Upper lobe of right lung (tissue), 1 donor: ENCODE results near the gene ADM2. TPM values are rescaled to one million over a fixed set of nuclear protein-coding genes. Genes with fewer than 3 reads are reported as not detected.

Experiments
- ATAC-seq: fragments of 200-7000 bp; cut with Tn5 transposase; one replicate; pipeline ENCODE4 v1.9.1; 2020; ENCODE audit warnings: mild to moderate bottlenecking, moderate library complexity
- DNase-seq: peaks from one replicate; pipeline ENCODE4 v3.0.0-alpha.2; 2020
- H3K27ac ChIP-seq: fragments of 200-600 bp; one replicate; pipeline ENCODE4 v1.8.0; 2022
- H3K27me3 ChIP-seq: fragments of 200-600 bp; one replicate; pipeline ENCODE4 v1.8.0; 2022; ENCODE audit warnings: mild to moderate bottlenecking
- H3K36me3 ChIP-seq: fragments of 200-600 bp; one replicate; pipeline ENCODE4 v1.8.0; 2022
- H3K4me1 ChIP-seq: fragments of 200-600 bp; one replicate; pipeline ENCODE4 v1.8.0; 2022
- H3K4me3 ChIP-seq: fragments of 200-600 bp; one replicate; pipeline ENCODE4 v1.8.0; 2022; ENCODE audit warnings: mild to moderate bottlenecking
- H3K9me3 ChIP-seq: fragments of 200-600 bp; one replicate; pipeline ENCODE4 v1.8.0; 2022
- intact Hi-C: fragments of 100-400 bp; cut with DNase I; formaldehyde crosslinking; loops from one replicate; pipeline ENCODE4 v1.11.0; 2022
- total RNA-seq: library from RNA; stranded (reverse); fragmentation: NEBNext Ultra II Directional; extraction: Animal tissue kit (Norgen Biotek cat#: 25700); gene quantifications from one replicate; pipeline ENCODE4 v1.2.1, GENCODE V29; 2021
- TF ChIP-seq, protein P1 (sequence below): fragments of 200-600 bp; IDR thresholded peaks from one replicate; pipeline ENCODE4 v1.8.0; 2022; ENCODE audit warnings: antibody characterized with exemption
- donor health status: DM: no; HTN: yes; CAD: no; lungs with severe emphysema.

ADM2 gene
- total RNA-seq, 1 donor from 2014 or later = 2.6 TPM

- no peak overlapping the region for H3K4me3 ChIP-seq
- peak; percentile 0 for ATAC-seq
- TF ChIP-seq, protein P1, sequence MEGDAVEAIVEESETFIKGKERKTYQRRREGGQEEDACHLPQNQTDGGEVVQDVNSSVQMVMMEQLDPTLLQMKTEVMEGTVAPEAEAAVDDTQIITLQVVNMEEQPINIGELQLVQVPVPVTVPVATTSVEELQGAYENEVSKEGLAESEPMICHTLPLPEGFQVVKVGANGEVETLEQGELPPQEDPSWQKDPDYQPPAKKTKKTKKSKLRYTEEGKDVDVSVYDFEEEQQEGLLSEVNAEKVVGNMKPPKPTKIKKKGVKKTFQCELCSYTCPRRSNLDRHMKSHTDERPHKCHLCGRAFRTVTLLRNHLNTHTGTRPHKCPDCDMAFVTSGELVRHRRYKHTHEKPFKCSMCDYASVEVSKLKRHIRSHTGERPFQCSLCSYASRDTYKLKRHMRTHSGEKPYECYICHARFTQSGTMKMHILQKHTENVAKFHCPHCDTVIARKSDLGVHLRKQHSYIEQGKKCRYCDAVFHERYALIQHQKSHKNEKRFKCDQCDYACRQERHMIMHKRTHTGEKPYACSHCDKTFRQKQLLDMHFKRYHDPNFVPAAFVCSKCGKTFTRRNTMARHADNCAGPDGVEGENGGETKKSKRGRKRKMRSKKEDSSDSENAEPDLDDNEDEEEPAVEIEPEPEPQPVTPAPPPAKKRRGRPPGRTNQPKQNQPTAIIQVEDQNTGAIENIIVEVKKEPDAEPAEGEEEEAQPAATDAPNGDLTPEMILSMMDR = no peak
- peak overlapping the region; percentile 60 for H3K27ac ChIP-seq
- no peak for DNase-seq
- peaks cover 74% of the 10 kb centered on the region for H3K36me3 ChIP-seq
- intact Hi-C loops = no loop called here
- no peaks in the 10 kb centered on the region for H3K9me3 ChIP-seq
- H3K27me3 ChIP-seq = no peaks in the 10 kb centered on the region
- peaks cover 18% of the 10 kb centered on the region for H3K4me1 ChIP-seq
Measured at GRCh38 chr22:50443801-50444625, 37.3 kb upstream of the ADM2 start.

GRCh38 chr22:50444663-50445062 is 36.7 kb upstream of the ADM2 start:
- DNase-seq (no peak), ATAC-seq (peak; percentile 52)
- intact Hi-C loops = no loop called here
- Histone ChIP-seq H3K4me1 (peaks cover 18% of the 10 kb centered on the region), H3K27ac (peak overlapping the region; percentile 60), H3K9me3 (no peaks in the 10 kb centered on the region), H3K36me3 (peaks cover 70% of the 10 kb centered on the region), H3K4me3 (no peak overlapping the region), H3K27me3 (no peaks in the 10 kb centered on the region)
- TF ChIP-seq, protein P1 = no peak

DNA sequence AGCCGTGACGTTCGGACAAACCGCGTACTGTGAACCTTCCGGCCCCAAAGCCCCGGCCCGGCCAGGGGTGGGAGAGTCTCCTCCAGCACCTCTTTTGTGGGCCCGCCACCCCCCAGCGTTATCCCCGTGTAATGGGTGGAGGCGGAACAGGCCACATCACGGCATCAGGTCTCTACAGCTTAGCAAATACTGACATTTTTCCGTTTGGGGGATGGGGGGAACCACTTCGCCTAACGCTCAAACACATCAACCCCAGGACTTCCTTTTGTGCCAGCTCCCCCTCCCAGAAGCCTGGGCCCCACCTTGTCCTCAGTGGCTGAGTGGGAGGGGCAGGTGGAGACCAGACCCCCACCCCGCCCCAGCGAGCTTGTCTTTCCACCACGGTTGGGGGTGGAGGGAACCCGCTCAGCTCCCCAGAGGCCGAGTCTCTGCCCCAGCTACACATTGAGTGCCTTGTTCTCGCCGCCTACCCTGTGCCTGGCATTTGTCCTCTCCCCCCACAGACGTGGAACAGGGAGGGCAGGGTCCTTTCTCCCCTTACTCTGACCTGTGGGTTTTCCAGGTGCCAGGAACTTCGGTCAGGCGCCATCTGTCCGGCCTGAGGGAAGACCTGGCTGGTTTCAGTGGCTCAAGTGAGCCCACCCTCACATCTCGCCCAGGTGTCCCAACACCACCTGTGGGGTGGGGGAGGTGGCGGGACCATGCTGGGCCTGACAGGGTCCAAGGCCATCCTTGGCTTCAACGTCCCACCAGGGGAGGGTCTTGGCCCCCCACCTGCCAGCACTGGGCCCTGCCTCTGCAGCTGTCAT is 36.1 kb upstream of the ADM2 start:
- Histone ChIP-seq H3K9me3 (no peaks in the 10 kb centered on the region), H3K36me3 (peaks cover 69% of the 10 kb centered on the region), H3K27ac (peak overlapping the region; percentile 60), H3K4me1 (peaks cover 18% of the 10 kb centered on the region), H3K27me3 (no peaks in the 10 kb centered on the region), H3K4me3 (no peak overlapping the region)
- DNase-seq = no peak
- peak; percentile 54 for ATAC-seq
- intact Hi-C loops = no loop called here
- TF ChIP-seq, protein P1 = no peak

- Histone ChIP-seq H3K4me1 (peaks cover 18% of the 10 kb centered on the region), H3K27me3 (no peaks in the 10 kb centered on the region), H3K27ac (peak overlapping the region; percentile 60), H3K9me3 (no peaks in the 10 kb centered on the region), H3K4me3 (no peak overlapping the region), H3K36me3 (peaks cover 69% of the 10 kb centered on the region)
- TF ChIP-seq, protein P1 = no peak
- no peak for ATAC-seq
- no peak for DNase-seq
- intact Hi-C loops = no loop called here
Measured at GRCh38 chr22:50445880-50446707, 35.2 kb upstream of the ADM2 start.

DNA sequence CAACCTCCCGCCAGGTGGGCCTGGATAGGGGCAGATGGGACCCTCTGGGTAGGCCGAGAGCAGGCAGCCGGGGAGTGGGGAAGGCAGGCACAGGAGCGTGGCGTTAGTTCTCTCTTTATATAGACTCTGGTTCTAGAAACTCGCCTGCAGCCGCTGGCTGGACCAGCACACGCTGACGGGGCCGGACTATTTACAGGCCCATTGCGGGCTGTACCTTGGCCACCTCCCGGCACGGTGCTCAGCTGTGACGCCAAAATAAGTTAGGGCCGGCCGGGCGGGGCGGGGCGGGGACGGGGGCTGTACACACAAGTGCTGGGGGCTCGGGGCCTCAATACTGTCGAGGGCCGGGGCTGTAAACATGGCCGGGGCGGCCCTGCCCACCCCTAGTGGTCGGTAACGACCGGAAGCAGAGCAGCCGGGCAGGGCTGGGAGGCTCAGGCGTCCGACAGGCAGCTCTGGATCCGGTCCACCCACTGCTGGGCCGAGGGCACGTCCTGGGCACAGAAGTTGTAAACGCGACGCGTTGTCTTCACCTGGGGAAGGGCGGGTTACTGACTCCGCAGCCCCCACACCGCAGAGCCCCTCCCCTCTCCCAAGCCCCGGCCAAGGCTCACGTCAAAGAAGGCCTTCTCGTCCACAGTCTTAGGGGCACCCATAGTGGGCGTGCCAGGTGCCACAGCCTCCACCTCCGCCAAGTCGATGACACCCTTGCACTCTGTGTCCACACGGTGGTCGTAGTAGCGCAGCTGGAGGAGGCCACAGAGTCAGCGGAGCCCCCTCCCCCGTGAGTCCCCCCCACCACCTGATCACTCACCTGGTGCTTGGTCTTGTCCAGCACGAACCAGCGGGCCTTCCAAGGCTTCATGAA is 34.4 kb upstream of the ADM2 start:
- no peak overlapping the region for H3K27ac ChIP-seq
- H3K9me3 ChIP-seq = no peaks in the 10 kb centered on the region
- DNase-seq (no peak), ATAC-seq (no peak)
- H3K4me3 ChIP-seq = no peak overlapping the region
- TF ChIP-seq, protein P1 = no peak
- H3K27me3 ChIP-seq = no peaks in the 10 kb centered on the region
- H3K4me1 ChIP-seq = peaks cover 18% of the 10 kb centered on the region
- peaks cover 61% of the 10 kb centered on the region for H3K36me3 ChIP-seq
- intact Hi-C loops = no loop called here
